ENCODE measurements around the gene COBL. TPM values are rescaled to one million over a fixed set of nuclear protein-coding genes. Genes with fewer than 3 reads are reported as not detected.

The COBL gene
- total and polyA plus RNA-seq, 2 of the 4 experiments (the other 2 are of a cell fraction) = under 0.01 TPM; not detected in 1

DNA sequence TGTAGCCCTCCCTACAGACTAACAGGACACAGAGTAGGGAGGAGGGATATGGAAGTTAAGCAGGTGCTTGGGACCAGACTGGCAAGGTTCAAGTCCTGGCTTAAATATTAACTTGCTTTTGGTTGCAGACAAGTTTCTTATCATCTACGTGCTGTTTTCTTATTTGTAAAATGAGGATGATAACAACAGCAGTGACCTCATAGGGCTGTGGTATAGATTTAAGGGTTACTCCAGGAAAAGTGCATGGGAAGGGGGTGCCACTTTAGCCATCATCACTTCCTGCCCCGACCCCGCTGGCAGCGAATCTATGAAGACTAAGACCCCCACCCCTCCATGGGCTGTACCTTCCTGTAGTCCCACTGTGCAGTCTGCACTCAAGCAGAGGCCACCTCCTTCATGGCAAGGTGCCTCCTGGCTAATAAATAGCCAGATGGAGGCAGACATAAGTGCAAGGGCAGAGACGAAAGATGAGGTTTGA is 250.2 kb downstream of the COBL start:
- dilution Hi-C loops (cut with HindIII; ENCODE audit: low sequenced_read_pairs, unreplicated experiment) (no loop called here), in situ Hi-C loops (cut with MboI; ENCODE audit: low sequenced_read_pairs) (loop anchor here (25.0 kb wide), 1 partner anchor 279 kb away; the partner anchor contains the start of gene GRB10), intact Hi-C loops (cut with micrococcal nuclease) (loop anchor here (2.0 to 10.0 kb wide), 2 partner anchors 274 to 462 kb away; no protein-coding TSS in a partner anchor)
- no peak overlapping the region for H4K5ac ChIP-seq (ENCODE audit: low read depth, low read length)
- no peak overlapping the region for H2BK20ac ChIP-seq (ENCODE audit: low read depth, low read length)
- H4K8ac ChIP-seq (ENCODE audit: low read depth in 2 of 2, low read length in 2 of 2) = no peak overlapping the region
- H3K9me3 ChIP-seq (ENCODE audit: control insufficient read depth, insufficient read depth, low read length) = no peaks in the 10 kb centered on the region
- H3K9me1 ChIP-seq (ENCODE audit: insufficient read depth, low read length) = no peaks in the 10 kb centered on the region
- no peak overlapping the region for H3K18ac ChIP-seq (ENCODE audit: low read depth, low read length)
- peaks cover 13% of the 10 kb centered on the region; the same call in 1 of the 2 replicates for H3K27me3 ChIP-seq (ENCODE audit: control insufficient read depth, insufficient read depth, low read length)
- TF ChIP-seq MAFK (IDR thresholded peaks at IDR 0.05; ENCODE audit: low read depth, low read length) = no peak
- no peak for TF ChIP-seq NFE2L2 (IDR thresholded peaks at IDR 0.05; ENCODE audit: low read depth, low read length)
- no peak for TF ChIP-seq SMC3 (IDR thresholded peaks at IDR 0.05; ENCODE audit: low read depth, low read length)
- no peak for TF ChIP-seq MXI1 (IDR thresholded peaks at IDR 0.05; ENCODE audit: borderline replicate concordance, low read depth, low read length)
- TF ChIP-seq RCOR1 (IDR thresholded peaks at IDR 0.05; ENCODE audit: insufficient replicate concordance, low read length) = no peak
- TF ChIP-seq POLR2A (IDR thresholded peaks at IDR 0.05; ENCODE audit: low read depth, low read length) = no peak
- TF ChIP-seq BHLHE40 (IDR thresholded peaks at IDR 0.05; ENCODE audit: low read depth, low read length) = no peak
- TF ChIP-seq, protein P1, sequence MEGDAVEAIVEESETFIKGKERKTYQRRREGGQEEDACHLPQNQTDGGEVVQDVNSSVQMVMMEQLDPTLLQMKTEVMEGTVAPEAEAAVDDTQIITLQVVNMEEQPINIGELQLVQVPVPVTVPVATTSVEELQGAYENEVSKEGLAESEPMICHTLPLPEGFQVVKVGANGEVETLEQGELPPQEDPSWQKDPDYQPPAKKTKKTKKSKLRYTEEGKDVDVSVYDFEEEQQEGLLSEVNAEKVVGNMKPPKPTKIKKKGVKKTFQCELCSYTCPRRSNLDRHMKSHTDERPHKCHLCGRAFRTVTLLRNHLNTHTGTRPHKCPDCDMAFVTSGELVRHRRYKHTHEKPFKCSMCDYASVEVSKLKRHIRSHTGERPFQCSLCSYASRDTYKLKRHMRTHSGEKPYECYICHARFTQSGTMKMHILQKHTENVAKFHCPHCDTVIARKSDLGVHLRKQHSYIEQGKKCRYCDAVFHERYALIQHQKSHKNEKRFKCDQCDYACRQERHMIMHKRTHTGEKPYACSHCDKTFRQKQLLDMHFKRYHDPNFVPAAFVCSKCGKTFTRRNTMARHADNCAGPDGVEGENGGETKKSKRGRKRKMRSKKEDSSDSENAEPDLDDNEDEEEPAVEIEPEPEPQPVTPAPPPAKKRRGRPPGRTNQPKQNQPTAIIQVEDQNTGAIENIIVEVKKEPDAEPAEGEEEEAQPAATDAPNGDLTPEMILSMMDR (conservative IDR thresholded peaks at IDR 0.05; ENCODE audit: low read depth, low read length) = no peak
- no peak for TF ChIP-seq CEBPB (IDR thresholded peaks at IDR 0.05; ENCODE audit: low read depth, low read length)
- H2BK120ac ChIP-seq (ENCODE audit: low read depth, low read length) = no peak overlapping the region
- no peak overlapping the region for H3K56ac ChIP-seq (ENCODE audit: extremely low read depth, insufficient read depth, low read length)
- H2BK15ac ChIP-seq (ENCODE audit: low read depth, low read length) = no peak overlapping the region
- WGBS, 2 experiments (ENCODE audit: extremely low coverage in 2 of 2, insufficient read length in 1 of 2) = no CpG with 5 or more reads among the region's 5 CpGs
- no peaks in the 10 kb centered on the region for H3K4me1 ChIP-seq (ENCODE audit: control insufficient read depth, insufficient read depth, low read length)
- H3K4ac ChIP-seq (ENCODE audit: low read depth, low read length) = no peak overlapping the region
- no peak overlapping the region for H2BK5ac ChIP-seq (ENCODE audit: low read depth, low read length, poor library complexity, severe bottlenecking)
- DNase-seq = no peak
- H3K79me1 ChIP-seq (ENCODE audit: low read depth in 1 of 2, low read length in 2 of 2) = no peaks in the 10 kb centered on the region
- H3K23ac ChIP-seq (ENCODE audit: low read depth, low read length) = no peak overlapping the region
- H3K36me3 ChIP-seq (ENCODE audit: control insufficient read depth, insufficient read depth, low read length) = no peaks in the 10 kb centered on the region
- no peak overlapping the region for H3K9ac ChIP-seq (ENCODE audit: low read depth, low read length)
- no peak overlapping the region for H3K14ac ChIP-seq (replicated peaks; ENCODE audit: low read depth, low read length)
- H3K4me3 ChIP-seq (ENCODE audit: insufficient read depth, low read depth, low read length) = no peak overlapping the region
- H3K27ac ChIP-seq (ENCODE audit: insufficient read depth, low read length) = no peak overlapping the region
- H4K91ac ChIP-seq (ENCODE audit: insufficient read depth, low read depth, low read length) = no peak overlapping the region
- H3K4me2 ChIP-seq (ENCODE audit: low read depth, low read length) = no peak overlapping the region
- no peak overlapping the region for H2AFZ ChIP-seq (replicated peaks; ENCODE audit: low read length, poor library complexity)
- ChIA-PET POLR2A (ENCODE audit: unreplicated experiment) (no interaction called here), CTCF (interaction anchor here (0.5 kb wide), 1 partner anchor 261 kb away, joined by 3 read pairs; no protein-coding TSS in a partner anchor)
- no peak overlapping the region for H2AK9ac ChIP-seq (replicated peaks; ENCODE audit: low read depth, low read length, poor library complexity)
- no peaks in the 10 kb centered on the region for H4K20me1 ChIP-seq (ENCODE audit: insufficient read depth, low read length)
- H2AK5ac ChIP-seq (ENCODE audit: low read depth, low read length) = no peak overlapping the region
- ATAC-seq (ENCODE audit: low read depth) = no peak
- no TSS peak for BruUV-seq (replicated peaks)

Data from IMR-90 (cell line).